GM23338 (cell line): ENCODE measurements around the gene IPCEF1. TPM values are rescaled to one million over a fixed set of nuclear protein-coding genes. Genes with fewer than 3 reads are reported as not detected.
A peak's percentile ranks its signal among the peaks of the same experiment; 100 is the strongest.

ENCODE experiments used
- ATAC-seq: fragments of 200-7000 bp; cut with Tn5 transposase; 3 replicates; pipeline ENCODE4 v1.9.1; 2020
- DNase-seq: peaks from one replicate; pipeline ENCODE4 v3.0.0-alpha.2; 2015; ENCODE audit warnings: low spot score
- H2AFZ ChIP-seq: fragments of 200-600 bp; sonication (generic); 2 replicates; pipeline ENCODE4 v1.8.0; 2016; ENCODE audit warnings: antibody characterized with exemption, mild to moderate bottlenecking, moderate library complexity
- H3F3A ChIP-seq: fragments of 200-600 bp; sonication (generic); replicated peaks from 2 replicates; pipeline ENCODE4 v1.8.0; 2017; ENCODE audit warnings: antibody characterized with exemption, mixed run types, low read depth
- H3K27ac ChIP-seq: fragments of 200-600 bp; sonication (generic); 2 replicates; pipeline ENCODE4 v1.6.1; 2016; ENCODE audit warnings: low read depth
- H3K27me3 ChIP-seq: fragments of 200-600 bp; sonication (generic); 2 replicates; pipeline ENCODE4 v1.8.0; 2016; ENCODE audit warnings: mild to moderate bottlenecking, mixed run types, moderate library complexity; ENCODE audit not compliant: insufficient read depth
- H3K36me3 ChIP-seq: fragments of 200-600 bp; sonication (generic); 2 replicates; pipeline ENCODE4 v1.8.0; 2016; ENCODE audit warnings: mild to moderate bottlenecking; ENCODE audit not compliant: insufficient read depth
- H3K4me1 ChIP-seq: fragments of 200-600 bp; sonication (generic); 2 replicates; pipeline ENCODE4 v1.8.0; 2016; ENCODE audit warnings: mild to moderate bottlenecking, moderate library complexity; ENCODE audit not compliant: insufficient read depth
- H3K4me2 ChIP-seq: fragments of 200-600 bp; sonication (generic); 2 replicates; pipeline ENCODE4 v1.7.1; 2017; ENCODE audit warnings: mixed run types
- H3K4me3 ChIP-seq: fragments of 200-600 bp; sonication (generic); 2 replicates; pipeline ENCODE4 v1.6.1; 2016; ENCODE audit warnings: mixed run types
- H3K79me2 ChIP-seq: fragments of 200-600 bp; sonication (generic); replicated peaks from 2 replicates; pipeline ENCODE4 v1.8.0; 2017; ENCODE audit warnings: mild to moderate bottlenecking; ENCODE audit not compliant: insufficient read depth
- H3K9me2 ChIP-seq: fragments of 200-600 bp; sonication (generic); 2 replicates; pipeline ENCODE4 v1.8.0; 2017; ENCODE audit not compliant: insufficient read depth
- H4K20me1 ChIP-seq: fragments of 200-600 bp; sonication (generic); replicated peaks from 2 replicates; pipeline ENCODE4 v1.8.0; 2017; ENCODE audit warnings: mild to moderate bottlenecking; ENCODE audit not compliant: insufficient read depth
- H3K27ac Mint-ChIP-seq: 2 replicates; pipeline ENCODE4 v1.8.0; 2020; ENCODE audit warnings: inconsistent platforms, mild to moderate bottlenecking, moderate library complexity, mixed read lengths
- H3K27me3 Mint-ChIP-seq: 3 replicates; pipeline ENCODE4 v1.8.0; 2022; ENCODE audit warnings: low read depth, mild to moderate bottlenecking, moderate library complexity, mixed read lengths, inconsistent platforms; ENCODE audit not compliant: insufficient read depth, poor library complexity
- H3K36me3 Mint-ChIP-seq: 3 replicates; pipeline ENCODE4 v1.8.0; 2021; ENCODE audit warnings: low read depth, mild to moderate bottlenecking, inconsistent platforms, moderate library complexity, mixed read lengths
- H3K4me1 Mint-ChIP-seq: 3 replicates; pipeline ENCODE4 v1.8.0; 2020; ENCODE audit warnings: mild to moderate bottlenecking, inconsistent platforms, mixed read lengths
- H3K4me3 Mint-ChIP-seq: 3 replicates; pipeline ENCODE4 v1.8.0; 2021; ENCODE audit warnings: moderate library complexity, mild to moderate bottlenecking, inconsistent platforms, mixed read lengths
- H3K9me3 Mint-ChIP-seq: 3 replicates; pipeline ENCODE4 v1.8.0; 2020; ENCODE audit warnings: moderate library complexity, mild to moderate bottlenecking, inconsistent platforms, mixed read lengths
- CREB1 ChIP-seq: fragments of 250-450 bp; sonication (Bioruptor Pico); IDR thresholded peaks from 2 replicates; pipeline ENCODE4 v1.5.0; 2020; ENCODE audit warnings: low read depth, mild to moderate bottlenecking, moderate library complexity
- EZH2 ChIP-seq: fragments of 200-600 bp; sonication (generic); IDR thresholded peaks from one replicate; pipeline ENCODE4 v1.8.0; 2017; ENCODE audit warnings: antibody characterized with exemption, mild to moderate bottlenecking, low read depth; ENCODE audit not compliant: unreplicated experiment
- EZH2phosphoT487 ChIP-seq: fragments of 200-600 bp; sonication (generic); IDR thresholded peaks from one replicate; pipeline ENCODE4 v1.8.1; 2018; ENCODE audit warnings: antibody characterized with exemption; ENCODE audit not compliant: unreplicated experiment
- JUNB ChIP-seq: IDR thresholded peaks from one replicate; pipeline ENCODE4 v1.6.1; 2016; ENCODE audit warnings: antibody characterized with exemption; ENCODE audit not compliant: unreplicated experiment
- NANOG ChIP-seq: IDR thresholded peaks from 2 replicates; pipeline ENCODE4 v1.6.1; 2016; ENCODE audit warnings: antibody characterized with exemption, borderline replicate concordance
- POLR2AphosphoS5 ChIP-seq: IDR thresholded peaks from 2 replicates; pipeline ENCODE4 v1.6.1; 2016; ENCODE audit warnings: antibody characterized with exemption, low read depth
- STAT1 ChIP-seq: IDR thresholded peaks from one replicate; pipeline ENCODE4 v1.6.1; 2016; ENCODE audit warnings: antibody characterized with exemption; ENCODE audit not compliant: unreplicated experiment
- ZNF114 ChIP-seq: fragments of 250-450 bp; sonication (Bioruptor Pico); IDR thresholded peaks from 2 replicates; pipeline ENCODE4 v1.5.0; 2020; ENCODE audit warnings: mild to moderate bottlenecking, moderate library complexity
- ZNF331 ChIP-seq: fragments of 250-450 bp; sonication (Bioruptor Pico); IDR thresholded peaks from 2 replicates; pipeline ENCODE4 v1.5.0; 2020; ENCODE audit warnings: low read depth, mild to moderate bottlenecking, moderate library complexity
- polyA plus RNA-seq: library from polyadenylated mRNA; unstranded; fragments of >200 nt; fragmentation: Nextera tagmentation; extraction: Ambion mirVana; gene quantifications from 2 replicates; pipeline ENCODE4 v1.2.1, GENCODE V29; 2016
- total RNA-seq: library from RNA; depleted of rRNA; stranded (reverse); fragments of >200 nt; shearing (Covaris generic); gene quantifications from 2 replicates; pipeline ENCODE4 v1.2.3, GENCODE V29; 2014
- TF ChIP-seq, protein P1 (sequence below), 2 experiments: fragments of 200-600 bp in 1 of 2; sonication (generic) in 1 of 2; conservative IDR thresholded peaks; 2 replicates each; pipeline versions ENCODE4 v1.5.1 to v1.6.1; 2016 to 2017; ENCODE audit warnings: antibody characterized with exemption in 2 of 2, low read depth in 2 of 2, mild to moderate bottlenecking in 2 of 2, moderate library complexity in 1 of 2
- TF ChIP-seq, protein P2 (sequence below): fragments of 250-450 bp; sonication (Bioruptor Pico); IDR thresholded peaks from 2 replicates; pipeline ENCODE4 v1.5.0; 2020; ENCODE audit warnings: mild to moderate bottlenecking, moderate library complexity
- TF ChIP-seq, protein P3 (sequence below): IDR thresholded peaks from 2 replicates; pipeline ENCODE4 v1.6.1; 2016; ENCODE audit warnings: antibody characterized with exemption
- TF ChIP-seq, protein P4 (sequence below): IDR thresholded peaks from one replicate; pipeline ENCODE4 v1.6.1; 2018; ENCODE audit warnings: antibody characterized with exemption; ENCODE audit not compliant: unreplicated experiment

Gene IPCEF1
- total and polyA plus RNA-seq, 2 experiments from 2014 or later, result 0.15 to 1.8 TPM

DNA sequence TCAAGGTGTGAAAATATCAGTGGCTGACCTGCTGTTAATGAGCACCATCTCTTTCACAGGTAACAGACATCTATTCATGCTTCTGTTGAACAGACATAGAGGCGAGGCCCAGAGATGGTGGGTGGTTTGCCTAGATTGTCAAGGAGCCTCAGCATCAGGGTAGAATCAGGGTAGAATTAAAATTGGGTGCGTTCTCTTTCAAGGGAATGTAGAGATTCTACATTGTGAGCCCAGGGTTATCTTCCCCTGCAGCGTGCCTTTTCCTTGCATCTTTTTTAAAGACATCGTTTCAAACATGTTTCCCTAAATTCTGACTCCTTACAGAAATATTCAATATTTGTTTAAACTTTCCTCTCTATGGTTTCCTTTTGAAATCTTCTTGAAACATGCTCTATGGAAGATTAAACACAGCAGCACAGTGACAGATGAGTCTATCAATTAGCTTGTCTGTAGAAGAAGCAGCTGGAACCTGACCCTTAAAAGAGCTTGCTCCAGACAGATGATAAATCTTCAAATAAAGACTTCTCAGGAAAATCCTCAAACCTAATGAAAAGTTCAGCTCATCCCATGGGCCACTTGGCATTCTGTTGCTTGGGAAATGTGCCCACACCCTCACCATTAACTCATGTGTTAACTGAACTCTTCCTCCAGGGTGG, 119.8 kb downstream of the IPCEF1 start:
- no peaks in the 10 kb centered on the region for H3K36me3 ChIP-seq
- Mint-ChIP-seq H3K9me3 (no peaks in the 10 kb centered on the region), H3K36me3 (no peaks in the 10 kb centered on the region), H3K4me3 (no peak overlapping the region), H3K27me3 (no peaks in the 10 kb centered on the region), H3K27ac (no peak overlapping the region), H3K4me1 (no peaks in the 10 kb centered on the region)
- H3K9me2 ChIP-seq, result no peaks in the 10 kb centered on the region
- no peak overlapping the region for H3K4me2 ChIP-seq
- H3K4me3 ChIP-seq, result no peak overlapping the region
- H3K79me2 ChIP-seq, result no peaks in the 10 kb centered on the region
- no peaks in the 10 kb centered on the region for H3K27me3 ChIP-seq
- H3K4me1 ChIP-seq, result no peaks in the 10 kb centered on the region
- no peak overlapping the region for H3K27ac ChIP-seq
- H2AFZ ChIP-seq, result peak overlapping the region; percentile 18; the same call in 1 of the 2 replicates
- DNase-seq (no peak), ATAC-seq (no peak)
- no peaks in the 10 kb centered on the region for H4K20me1 ChIP-seq
- H3F3A ChIP-seq, result no peaks in the 10 kb centered on the region
- TF ChIP-seq, protein P1, sequence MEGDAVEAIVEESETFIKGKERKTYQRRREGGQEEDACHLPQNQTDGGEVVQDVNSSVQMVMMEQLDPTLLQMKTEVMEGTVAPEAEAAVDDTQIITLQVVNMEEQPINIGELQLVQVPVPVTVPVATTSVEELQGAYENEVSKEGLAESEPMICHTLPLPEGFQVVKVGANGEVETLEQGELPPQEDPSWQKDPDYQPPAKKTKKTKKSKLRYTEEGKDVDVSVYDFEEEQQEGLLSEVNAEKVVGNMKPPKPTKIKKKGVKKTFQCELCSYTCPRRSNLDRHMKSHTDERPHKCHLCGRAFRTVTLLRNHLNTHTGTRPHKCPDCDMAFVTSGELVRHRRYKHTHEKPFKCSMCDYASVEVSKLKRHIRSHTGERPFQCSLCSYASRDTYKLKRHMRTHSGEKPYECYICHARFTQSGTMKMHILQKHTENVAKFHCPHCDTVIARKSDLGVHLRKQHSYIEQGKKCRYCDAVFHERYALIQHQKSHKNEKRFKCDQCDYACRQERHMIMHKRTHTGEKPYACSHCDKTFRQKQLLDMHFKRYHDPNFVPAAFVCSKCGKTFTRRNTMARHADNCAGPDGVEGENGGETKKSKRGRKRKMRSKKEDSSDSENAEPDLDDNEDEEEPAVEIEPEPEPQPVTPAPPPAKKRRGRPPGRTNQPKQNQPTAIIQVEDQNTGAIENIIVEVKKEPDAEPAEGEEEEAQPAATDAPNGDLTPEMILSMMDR (conservative IDR thresholded peaks at IDR 0.05; ENCODE audit: low read depth in 2 of 2), result no peak
- no peak for TF ChIP-seq EZH2
- TF ChIP-seq CREB1 (CRISPR knock-in tag), result no peak
- TF ChIP-seq, protein P2, sequence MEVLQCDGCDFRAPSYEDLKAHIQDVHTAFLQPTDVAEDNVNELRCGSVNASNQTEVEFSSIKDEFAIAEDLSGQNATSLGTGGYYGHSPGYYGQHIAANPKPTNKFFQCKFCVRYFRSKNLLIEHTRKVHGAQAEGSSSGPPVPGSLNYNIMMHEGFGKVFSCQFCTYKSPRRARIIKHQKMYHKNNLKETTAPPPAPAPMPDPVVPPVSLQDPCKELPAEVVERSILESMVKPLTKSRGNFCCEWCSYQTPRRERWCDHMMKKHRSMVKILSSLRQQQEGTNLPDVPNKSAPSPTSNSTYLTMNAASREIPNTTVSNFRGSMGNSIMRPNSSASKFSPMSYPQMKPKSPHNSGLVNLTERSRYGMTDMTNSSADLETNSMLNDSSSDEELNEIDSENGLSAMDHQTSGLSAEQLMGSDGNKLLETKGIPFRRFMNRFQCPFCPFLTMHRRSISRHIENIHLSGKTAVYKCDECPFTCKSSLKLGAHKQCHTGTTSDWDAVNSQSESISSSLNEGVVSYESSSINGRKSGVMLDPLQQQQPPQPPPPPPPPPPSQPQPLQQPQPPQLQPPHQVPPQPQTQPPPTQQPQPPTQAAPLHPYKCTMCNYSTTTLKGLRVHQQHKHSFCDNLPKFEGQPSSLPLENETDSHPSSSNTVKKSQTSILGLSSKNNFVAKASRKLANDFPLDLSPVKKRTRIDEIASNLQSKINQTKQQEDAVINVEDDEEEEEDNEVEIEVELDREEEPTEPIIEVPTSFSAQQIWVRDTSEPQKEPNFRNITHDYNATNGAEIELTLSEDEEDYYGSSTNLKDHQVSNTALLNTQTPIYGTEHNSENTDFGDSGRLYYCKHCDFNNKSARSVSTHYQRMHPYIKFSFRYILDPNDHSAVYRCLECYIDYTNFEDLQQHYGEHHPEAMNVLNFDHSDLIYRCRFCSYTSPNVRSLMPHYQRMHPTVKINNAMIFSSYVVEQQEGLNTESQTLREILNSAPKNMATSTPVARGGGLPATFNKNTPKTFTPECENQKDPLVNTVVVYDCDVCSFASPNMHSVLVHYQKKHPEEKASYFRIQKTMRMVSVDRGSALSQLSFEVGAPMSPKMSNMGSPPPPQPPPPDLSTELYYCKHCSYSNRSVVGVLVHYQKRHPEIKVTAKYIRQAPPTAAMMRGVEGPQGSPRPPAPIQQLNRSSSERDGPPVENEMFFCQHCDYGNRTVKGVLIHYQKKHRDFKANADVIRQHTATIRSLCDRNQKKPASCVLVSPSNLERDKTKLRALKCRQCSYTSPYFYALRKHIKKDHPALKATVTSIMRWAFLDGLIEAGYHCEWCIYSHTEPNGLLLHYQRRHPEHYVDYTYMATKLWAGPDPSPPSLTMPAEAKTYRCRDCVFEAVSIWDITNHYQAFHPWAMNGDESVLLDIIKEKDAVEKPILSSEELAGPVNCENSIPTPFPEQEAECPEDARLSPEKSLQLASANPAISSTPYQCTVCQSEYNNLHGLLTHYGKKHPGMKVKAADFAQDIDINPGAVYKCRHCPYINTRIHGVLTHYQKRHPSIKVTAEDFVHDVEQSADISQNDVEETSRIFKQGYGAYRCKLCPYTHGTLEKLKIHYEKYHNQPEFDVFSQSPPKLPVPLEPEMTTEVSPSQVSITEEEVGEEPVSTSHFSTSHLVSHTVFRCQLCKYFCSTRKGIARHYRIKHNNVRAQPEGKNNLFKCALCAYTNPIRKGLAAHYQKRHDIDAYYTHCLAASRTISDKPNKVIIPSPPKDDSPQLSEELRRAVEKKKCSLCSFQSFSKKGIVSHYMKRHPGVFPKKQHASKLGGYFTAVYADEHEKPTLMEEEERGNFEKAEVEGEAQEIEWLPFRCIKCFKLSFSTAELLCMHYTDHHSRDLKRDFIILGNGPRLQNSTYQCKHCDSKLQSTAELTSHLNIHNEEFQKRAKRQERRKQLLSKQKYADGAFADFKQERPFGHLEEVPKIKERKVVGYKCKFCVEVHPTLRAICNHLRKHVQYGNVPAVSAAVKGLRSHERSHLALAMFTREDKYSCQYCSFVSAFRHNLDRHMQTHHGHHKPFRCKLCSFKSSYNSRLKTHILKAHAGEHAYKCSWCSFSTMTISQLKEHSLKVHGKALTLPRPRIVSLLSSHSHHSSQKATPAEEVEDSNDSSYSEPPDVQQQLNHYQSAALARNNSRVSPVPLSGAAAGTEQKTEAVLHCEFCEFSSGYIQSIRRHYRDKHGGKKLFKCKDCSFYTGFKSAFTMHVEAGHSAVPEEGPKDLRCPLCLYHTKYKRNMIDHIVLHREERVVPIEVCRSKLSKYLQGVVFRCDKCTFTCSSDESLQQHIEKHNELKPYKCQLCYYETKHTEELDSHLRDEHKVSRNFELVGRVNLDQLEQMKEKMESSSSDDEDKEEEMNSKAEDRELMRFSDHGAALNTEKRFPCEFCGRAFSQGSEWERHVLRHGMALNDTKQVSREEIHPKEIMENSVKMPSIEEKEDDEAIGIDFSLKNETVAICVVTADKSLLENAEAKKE (CRISPR knock-in tag), result no peak
- no peak for TF ChIP-seq POLR2AphosphoS5
- no peak for TF ChIP-seq JUNB
- TF ChIP-seq, protein P3, sequence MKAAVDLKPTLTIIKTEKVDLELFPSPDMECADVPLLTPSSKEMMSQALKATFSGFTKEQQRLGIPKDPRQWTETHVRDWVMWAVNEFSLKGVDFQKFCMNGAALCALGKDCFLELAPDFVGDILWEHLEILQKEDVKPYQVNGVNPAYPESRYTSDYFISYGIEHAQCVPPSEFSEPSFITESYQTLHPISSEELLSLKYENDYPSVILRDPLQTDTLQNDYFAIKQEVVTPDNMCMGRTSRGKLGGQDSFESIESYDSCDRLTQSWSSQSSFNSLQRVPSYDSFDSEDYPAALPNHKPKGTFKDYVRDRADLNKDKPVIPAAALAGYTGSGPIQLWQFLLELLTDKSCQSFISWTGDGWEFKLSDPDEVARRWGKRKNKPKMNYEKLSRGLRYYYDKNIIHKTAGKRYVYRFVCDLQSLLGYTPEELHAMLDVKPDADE, result no peak
- no peak for TF ChIP-seq ZNF114
- TF ChIP-seq, protein P4, sequence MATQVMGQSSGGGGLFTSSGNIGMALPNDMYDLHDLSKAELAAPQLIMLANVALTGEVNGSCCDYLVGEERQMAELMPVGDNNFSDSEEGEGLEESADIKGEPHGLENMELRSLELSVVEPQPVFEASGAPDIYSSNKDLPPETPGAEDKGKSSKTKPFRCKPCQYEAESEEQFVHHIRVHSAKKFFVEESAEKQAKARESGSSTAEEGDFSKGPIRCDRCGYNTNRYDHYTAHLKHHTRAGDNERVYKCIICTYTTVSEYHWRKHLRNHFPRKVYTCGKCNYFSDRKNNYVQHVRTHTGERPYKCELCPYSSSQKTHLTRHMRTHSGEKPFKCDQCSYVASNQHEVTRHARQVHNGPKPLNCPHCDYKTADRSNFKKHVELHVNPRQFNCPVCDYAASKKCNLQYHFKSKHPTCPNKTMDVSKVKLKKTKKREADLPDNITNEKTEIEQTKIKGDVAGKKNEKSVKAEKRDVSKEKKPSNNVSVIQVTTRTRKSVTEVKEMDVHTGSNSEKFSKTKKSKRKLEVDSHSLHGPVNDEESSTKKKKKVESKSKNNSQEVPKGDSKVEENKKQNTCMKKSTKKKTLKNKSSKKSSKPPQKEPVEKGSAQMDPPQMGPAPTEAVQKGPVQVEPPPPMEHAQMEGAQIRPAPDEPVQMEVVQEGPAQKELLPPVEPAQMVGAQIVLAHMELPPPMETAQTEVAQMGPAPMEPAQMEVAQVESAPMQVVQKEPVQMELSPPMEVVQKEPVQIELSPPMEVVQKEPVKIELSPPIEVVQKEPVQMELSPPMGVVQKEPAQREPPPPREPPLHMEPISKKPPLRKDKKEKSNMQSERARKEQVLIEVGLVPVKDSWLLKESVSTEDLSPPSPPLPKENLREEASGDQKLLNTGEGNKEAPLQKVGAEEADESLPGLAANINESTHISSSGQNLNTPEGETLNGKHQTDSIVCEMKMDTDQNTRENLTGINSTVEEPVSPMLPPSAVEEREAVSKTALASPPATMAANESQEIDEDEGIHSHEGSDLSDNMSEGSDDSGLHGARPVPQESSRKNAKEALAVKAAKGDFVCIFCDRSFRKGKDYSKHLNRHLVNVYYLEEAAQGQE, result no peak
- no peak for TF ChIP-seq ZNF331
- TF ChIP-seq NANOG, result no peak
- TF ChIP-seq EZH2phosphoT487, result no peak
- no peak for TF ChIP-seq STAT1
